GM15510 (cell line): Measurements from ENCODE around the gene TEDC2.

Experiments used
- POLR2A ChIP-seq: IDR thresholded peaks from 3 replicates; pipeline ENCODE4 v1.6.1; 2011; ENCODE audit warnings: borderline replicate concordance; ENCODE audit not compliant: insufficient read length; ENCODE audit errors: extremely low read depth

TEDC2 gene

DNA sequence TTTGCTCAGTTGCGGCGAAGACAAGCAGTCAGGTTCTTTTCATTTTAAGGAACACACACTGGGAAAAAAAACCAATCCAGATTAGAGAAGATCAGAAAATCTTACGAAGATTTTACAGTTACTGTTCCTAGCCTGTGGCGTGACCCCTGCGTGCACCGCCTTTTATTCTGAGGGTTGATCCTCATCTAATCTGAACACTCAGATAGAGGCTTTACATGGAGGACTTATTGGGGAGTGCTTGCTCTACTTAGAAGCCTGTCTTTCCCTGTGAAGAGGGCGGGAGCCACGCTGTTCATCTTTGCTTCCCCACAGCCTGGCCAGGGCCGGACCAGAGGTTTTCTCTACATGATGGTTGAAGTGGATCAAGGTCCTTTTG lies 16.4 kb downstream of the TEDC2 start:
- TF ChIP-seq POLR2A = no peak

DNA sequence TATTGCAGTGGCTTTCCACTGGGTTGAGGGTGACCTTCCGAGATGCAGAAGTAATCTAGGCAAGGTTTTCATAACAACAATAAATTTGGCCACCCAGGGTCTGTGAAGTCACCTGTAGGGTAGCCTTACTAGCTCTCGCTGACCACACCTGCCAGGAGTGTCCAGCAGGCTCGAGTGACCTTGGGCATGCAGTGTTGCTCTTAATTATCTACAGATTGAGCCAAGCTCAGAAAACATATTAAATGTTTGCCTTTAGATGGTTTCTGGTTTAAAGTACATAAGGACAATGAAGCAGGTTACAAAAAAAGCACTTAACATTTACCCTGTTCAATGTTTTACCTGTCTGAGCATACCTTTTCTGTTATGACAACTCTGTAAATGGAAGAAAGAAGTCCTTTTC lies 16.8 kb downstream of the TEDC2 start:
- TF ChIP-seq POLR2A = no peak

DNA sequence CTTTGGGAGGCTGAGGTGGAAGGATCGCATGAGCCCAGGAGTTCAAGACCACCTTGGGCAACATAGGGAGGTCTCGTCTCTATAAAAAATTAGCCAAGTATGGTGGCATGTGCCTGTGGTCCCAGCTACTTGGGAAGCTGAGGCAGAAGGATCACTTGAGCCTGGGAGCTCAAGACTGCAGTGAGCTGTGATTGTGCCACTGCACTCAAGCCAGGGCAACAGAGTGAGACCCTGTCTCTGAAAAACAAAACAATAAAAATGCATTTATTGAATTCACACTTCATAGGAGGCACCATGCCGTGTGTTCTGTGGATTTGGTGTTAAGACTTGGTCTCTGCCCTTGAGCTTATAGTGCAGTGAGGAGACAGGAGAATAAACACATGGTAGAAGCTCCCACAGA lies 17.4 kb downstream of the TEDC2 start:
- no peak for TF ChIP-seq POLR2A

DNA sequence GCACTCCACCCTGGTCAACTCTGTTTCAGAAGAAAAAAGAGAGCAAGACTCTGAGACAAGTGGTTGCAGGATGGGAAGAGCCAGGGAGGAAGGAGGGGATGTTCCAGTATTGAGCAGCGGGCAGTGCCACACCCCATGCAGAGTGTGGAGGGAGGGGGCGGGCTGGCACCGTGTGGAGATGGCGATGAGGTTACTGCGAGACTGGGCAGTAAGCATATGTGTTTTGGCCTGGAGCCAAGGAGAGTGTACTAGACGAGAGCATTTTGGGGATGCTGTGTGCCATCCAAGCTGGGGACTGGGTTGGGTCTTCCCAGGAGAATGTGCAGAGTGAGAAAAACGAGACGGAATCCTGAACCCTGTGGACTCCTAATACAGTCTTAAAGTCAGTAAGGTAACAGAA lies 18.4 kb downstream of the TEDC2 start:
- no peak for TF ChIP-seq POLR2A

DNA sequence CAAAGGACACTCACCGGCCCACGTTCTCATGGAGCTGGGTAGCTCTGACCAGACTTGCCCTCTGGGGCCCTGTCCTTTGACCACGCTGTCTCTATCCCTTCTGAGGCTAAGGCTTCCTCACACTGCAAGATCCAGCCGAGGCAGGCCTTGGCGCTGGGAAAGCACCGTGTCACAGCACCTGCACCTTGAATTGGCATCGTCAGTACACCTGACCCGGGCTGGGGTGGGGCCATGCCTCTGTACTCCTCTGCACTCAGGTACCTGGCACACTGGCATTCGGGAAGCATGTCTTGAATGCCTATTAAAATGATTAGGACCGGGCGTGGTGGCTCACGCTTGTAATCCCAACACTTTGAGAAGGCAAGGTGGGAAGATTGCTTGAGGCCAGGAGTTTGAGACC lies 21.0 kb downstream of the TEDC2 start:
- TF ChIP-seq POLR2A = no peak

DNA sequence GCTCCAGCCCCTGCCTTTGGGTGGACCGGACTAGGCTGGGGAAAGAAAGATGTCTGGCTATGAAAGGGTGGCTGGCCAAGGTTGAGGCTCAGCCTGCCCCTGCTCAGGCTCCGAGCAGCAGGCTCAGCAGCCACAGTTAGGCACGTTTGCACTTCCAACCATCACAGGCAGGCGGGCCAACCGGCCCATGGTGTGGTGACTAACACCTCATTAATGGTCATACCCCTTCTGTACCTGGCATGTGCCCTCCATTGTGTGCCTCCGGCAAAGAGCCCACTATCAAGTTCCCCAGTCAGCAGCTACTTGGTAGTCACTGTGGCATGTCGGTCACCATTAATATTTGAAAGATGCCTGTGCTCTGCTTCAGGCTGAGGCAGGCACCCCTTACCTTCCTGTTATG lies 21.8 kb downstream of the TEDC2 start:
- no peak for TF ChIP-seq POLR2A

DNA sequence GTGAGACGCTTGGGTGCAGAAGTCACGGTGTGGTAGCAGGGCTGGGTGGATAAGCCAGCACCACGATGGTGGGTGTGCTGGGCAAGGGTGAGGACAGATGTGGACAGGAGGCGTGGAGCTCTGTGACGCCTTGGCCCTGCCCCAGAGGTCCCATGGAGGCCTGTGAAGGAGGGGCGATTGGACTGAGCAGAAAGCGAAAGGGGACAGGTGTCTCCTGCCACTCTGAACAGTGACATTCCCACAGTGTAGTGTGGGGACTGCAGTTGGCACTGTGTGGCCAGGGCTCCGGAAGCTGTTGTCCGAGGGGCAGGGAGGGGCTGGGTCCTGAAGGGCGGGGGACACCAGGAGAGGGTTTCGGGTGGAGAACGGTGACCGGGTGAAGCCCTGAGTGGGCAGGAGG lies 22.3 kb downstream of the TEDC2 start:
- TF ChIP-seq POLR2A = no peak

DNA sequence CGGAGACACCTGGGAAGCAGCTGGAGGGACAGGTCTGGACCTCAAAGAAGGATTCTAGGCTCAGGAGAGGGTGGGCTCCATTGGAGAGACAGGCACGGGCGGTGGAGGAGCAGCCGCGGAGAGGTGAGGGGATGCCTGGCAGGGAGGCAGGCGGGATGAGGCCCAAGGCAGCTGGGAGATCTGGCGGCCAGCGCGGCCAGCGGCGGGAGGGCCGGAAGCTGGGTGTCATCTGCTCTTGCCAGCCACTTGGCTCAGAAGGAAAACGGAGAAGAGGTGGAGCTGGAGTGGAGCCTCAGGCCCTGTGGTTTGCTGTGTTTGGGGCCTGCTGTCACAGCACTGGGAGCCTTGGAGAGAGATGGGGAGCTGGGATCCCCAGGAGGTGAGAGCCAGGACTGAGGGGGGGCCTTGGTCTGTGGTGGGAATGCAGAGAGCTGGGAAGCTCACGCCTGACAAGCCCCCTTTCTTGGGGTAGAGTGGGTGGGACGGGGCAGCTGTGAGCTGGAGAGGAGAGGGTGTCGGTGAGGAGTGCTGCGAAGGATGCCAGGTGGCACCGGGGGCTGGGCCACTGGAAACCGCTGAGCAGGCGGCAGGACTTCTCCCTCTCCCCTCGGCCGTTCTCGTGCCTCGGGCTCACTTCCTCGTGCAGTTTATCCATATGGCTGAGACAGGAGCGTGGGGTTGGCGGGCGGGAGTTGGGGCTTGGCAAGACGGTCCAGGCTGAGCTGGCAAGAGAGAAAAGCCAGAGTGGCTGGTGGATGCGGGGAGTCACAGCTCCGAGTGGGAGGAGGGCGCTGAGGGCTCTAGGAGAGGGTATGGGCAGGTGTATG lies 23.0 kb downstream of the TEDC2 start:
- no peak for TF ChIP-seq POLR2A

DNA sequence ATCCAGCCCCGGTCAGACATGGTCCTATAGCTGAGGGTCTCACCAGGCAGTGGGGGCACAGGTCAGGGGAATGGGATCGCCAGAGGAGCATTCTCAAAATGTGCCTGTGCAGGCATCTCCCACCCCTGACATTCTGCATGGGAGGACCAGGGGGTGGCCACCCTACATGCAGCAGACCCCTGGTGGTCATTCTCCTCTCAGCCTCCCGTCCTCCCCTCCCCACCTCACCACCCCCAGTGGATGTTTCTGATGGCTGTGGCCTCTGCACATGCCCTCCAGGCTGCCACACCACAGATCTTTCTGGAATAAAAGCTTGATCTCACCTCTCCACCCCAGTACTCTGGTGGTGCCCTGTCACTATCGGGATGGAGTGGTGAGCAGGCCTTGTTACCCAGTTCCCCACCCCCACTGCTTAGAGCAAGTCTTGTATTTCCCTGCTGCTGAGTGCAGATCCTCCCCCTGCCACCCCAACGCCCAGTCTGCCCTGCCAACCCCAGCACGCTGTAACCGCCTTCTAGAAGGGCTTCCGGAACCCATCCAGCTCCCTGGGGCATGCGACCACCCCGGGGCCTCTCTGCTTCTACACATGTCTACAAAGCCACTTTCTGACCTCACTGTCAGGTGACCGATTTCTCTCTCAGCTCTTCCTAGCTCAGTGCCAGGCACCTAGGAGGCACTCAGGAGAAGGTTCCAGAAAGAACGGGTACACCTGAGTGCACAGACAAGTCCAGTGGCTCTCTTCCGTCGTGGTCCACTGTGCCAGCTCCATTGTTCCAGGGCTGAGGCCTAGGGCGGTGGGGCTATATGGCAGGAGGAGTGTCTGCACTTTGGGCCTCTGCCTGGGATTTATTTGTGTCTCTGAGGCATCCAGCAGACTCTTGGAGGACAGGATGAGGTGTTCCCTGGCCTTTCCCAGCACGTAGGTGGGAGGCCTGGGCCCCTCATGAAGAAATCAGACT lies 24.3 kb downstream of the TEDC2 start:
- TF ChIP-seq POLR2A = no peak

DNA sequence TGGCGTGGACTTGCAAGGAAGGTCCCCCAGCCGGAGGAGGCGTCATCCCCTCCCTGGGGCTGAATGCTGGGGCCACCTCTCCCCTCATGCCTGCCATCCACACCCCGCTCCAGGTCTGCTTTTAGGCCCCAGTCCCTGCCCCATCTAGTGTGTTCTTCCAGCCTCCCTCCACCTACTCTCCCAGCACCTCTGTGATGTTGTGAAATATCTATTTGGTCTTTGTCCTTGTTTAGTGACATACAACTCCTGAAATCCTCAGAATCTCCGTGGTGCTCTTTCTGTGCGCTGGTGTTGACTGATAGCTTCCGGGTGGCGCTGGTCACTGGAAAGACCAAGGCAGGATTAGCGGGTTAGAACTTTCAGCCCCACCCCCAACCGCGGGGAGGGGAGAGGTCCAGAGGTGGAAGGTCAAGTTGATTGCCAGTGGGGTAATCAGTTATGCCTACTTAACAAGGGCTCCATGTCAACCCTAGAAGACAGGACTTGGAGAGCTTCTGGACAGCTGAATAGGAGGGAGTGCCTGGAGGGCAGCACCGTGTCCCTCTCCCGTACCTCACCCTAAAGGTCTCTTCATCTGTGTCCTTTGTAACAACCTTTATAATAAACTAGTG lies 25.1 kb downstream of the TEDC2 start:
- no peak for TF ChIP-seq POLR2A

DNA sequence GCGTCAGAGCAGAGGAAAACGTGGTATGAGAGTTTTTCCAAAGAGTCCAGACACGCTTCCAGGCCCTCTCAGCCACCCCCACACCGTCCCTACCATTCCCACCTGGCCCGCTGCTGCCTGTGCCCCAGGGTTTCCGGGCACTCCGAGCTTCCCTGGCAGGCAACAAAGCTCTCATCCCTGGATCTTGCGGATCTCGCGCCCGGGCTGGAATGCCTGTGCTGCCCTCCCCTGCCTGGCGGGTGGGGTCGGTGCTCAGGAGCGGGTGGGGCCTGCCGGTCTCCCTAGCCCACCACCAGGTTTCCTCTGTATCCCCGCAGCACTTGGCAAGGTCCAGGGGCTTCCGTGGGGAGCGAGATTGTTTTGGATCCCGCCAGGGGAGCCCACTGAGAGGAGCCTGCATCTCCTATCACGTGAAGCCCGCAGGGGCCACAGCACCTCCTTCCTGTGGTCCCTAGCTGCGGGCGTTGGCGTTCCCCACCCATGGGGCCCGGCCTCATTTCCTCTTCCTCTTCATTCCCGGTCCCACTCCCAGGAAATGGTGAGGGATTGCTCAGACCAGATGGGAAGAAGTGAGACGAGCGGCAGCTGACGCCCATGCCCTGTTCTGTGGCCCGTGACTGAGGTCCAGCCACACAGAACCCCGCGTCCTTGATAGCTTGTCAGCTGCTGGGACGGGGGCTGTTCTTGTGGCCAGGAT lies 26.1 kb downstream of the TEDC2 start:
- TF ChIP-seq POLR2A = no peak

DNA sequence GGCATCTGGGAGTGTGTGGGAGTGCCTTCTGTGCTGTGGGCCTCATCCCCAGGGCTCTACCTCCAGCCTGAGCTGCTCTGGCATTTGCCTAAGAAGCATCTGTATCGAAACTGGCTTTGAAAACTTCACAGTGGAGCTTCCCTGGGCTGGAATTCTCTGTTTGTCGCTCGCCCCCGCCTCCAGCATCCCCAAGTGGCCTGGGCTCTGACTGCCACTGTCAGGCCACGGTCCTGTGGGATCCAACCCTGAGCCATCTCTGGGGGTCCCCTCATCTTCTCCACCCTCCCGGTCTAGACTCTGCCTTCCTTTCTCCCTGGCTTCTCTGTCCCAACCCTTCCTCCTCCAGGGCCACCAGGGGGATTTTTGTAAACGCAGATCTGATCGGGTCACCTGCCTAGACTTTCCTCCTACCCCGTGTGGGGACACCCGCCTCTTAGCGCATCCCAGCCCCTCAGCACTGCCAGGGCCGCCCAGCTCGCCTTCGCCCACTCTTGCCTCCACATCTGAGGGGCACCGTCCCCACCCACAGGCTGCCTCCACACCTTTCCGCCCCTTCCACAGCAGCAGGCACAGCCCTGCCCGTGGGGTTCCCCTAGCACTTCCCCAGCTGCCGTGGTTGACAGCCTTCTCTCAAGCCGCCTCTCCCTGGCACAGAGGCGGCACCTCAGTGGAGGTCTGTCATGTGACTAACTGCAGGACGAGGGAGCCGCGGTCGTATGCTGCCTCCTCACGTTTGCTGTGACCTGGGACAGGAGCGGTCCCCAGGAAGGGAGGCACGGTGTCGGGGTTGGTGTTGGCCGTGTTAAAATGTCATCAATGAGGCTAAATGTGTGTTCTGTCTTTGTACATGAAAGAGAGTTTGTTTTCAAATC lies 27.0 kb downstream of the TEDC2 start:
- no peak for TF ChIP-seq POLR2A

DNA sequence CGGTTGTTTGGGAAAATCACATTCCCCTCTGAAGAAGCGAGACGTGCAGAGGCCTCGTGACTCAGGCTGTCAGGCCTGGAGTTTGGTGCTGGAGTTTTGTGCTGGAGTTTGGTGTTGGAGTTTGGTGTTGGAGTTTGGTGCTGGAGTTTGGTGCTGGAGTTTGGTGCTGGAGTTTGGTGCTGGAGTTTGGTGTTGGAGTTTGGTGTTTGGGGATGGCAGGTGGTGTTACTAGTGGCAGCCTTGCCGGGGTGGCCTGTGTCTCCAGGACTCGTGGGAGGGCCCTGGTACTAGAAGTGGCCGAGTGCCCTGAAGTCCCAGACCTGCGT lies 27.6 kb downstream of the TEDC2 start:
- no peak for TF ChIP-seq POLR2A
